D721Med (cell line): Measurements from ENCODE around the gene TF.

Experiments used
- DNase-seq: peaks from one replicate; pipeline ENCODE4 v3.0.0; 2011; ENCODE audit warnings: low spot score; ENCODE audit not compliant: insufficient read length
- FAIRE-seq: peaks from 2 replicates; lab custom pipeline; 2011; peaks lifted over from hg19 to GRCh38; lab: Jason Lieb, UNC
- CTCF ChIP-seq: IDR thresholded peaks from 2 replicates; pipeline ENCODE4 v1.5.1; 2012; ENCODE audit warnings: mild to moderate bottlenecking, control low read depth; ENCODE audit not compliant: insufficient read depth; ENCODE audit errors: missing control alignments

The TF gene

GRCh38 chr3:133753779-133754164 is 7.6 kb downstream of the TF start:
- no peak for DNase-seq
- no peak for FAIRE-seq
- no peak for TF ChIP-seq CTCF

GRCh38 chr3:133754455-133754854 is 8.3 kb downstream of the TF start:
- DNase-seq (no peak), FAIRE-seq (no peak)
- TF ChIP-seq CTCF: no peak

GRCh38 chr3:133754973-133755828 is 9.0 kb downstream of the TF start:
- DNase-seq (no peak), FAIRE-seq (no peak)
- TF ChIP-seq CTCF: no peak

GRCh38 chr3:133756716-133757694 is 10.8 kb downstream of the TF start:
- no peak for DNase-seq
- FAIRE-seq: no peak
- TF ChIP-seq CTCF: no peak

- no peak for TF ChIP-seq CTCF
- FAIRE-seq (no peak), DNase-seq (no peak)
Measured at GRCh38 chr3:133757701-133758567, 11.7 kb downstream of the TF start.

GRCh38 chr3:133758568-133758928 is 12.4 kb downstream of the TF start:
- TF ChIP-seq CTCF: no peak
- no peak for FAIRE-seq

More at GRCh38 chr3:133758568-133758928, 12.4 kb downstream of the TF start:
- no peak for DNase-seq
